Measurements from ENCODE around the gene ATP6V0D1.

The ATP6V0D1 gene

DNA sequence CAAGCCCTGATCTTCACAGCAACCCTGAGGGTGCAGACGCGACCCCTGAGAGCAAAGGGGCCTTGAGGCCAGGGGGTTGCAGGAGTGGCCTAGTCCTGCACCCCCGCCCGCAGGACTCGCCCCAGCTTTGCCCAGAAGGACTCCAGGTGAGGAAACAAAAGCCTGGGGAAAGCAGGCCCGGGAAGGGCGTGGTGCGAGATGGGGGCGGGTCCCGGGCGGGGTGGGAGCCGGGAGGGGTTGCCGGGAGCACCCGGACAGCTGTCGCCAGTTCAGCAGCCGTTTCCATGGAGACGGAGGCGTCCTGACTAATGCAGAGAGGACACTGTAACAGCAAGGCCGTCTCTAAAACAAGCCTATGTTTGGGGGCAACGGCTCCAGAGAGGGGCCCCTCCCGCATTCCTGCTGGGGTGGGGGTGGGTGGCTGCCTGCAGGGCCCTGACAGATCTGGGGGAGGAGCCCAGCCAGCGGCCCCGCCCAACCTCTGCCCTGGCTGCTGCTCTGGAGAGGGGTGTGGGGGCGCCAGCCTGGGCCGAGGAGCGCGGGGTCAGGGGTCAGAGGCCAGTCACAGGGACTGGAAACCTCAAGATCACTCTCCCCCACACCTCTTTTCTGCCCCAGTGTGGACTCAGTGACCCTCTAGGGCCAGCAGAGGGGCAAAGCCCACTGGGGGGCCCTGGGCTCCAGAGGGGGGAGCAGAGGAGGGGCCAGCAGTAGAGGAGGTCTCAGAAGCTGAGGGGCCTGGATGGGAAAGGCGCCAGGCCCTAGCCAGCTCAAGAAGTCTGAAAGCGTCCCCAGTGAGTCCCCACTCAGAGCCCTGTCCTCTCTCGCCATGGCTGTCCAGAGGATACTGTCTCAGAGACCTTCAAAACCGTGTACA, 84.6 kb downstream of the ATP6V0D1 start:
- no peak overlapping the region for H3K27ac Mint-ChIP-seq
- peaks cover 4% of the 10 kb centered on the region for H3K4me1 Mint-ChIP-seq
- ATAC-seq (no peak), DNase-seq (no peak)
- no peak overlapping the region for H3K4me3 Mint-ChIP-seq
- H3K36me3 Mint-ChIP-seq (ENCODE audit: low read depth): no peaks in the 10 kb centered on the region
- H3K27me3 Mint-ChIP-seq: peaks cover 31% of the 10 kb centered on the region
- H3K9me3 Mint-ChIP-seq: no peaks in the 10 kb centered on the region

DNA sequence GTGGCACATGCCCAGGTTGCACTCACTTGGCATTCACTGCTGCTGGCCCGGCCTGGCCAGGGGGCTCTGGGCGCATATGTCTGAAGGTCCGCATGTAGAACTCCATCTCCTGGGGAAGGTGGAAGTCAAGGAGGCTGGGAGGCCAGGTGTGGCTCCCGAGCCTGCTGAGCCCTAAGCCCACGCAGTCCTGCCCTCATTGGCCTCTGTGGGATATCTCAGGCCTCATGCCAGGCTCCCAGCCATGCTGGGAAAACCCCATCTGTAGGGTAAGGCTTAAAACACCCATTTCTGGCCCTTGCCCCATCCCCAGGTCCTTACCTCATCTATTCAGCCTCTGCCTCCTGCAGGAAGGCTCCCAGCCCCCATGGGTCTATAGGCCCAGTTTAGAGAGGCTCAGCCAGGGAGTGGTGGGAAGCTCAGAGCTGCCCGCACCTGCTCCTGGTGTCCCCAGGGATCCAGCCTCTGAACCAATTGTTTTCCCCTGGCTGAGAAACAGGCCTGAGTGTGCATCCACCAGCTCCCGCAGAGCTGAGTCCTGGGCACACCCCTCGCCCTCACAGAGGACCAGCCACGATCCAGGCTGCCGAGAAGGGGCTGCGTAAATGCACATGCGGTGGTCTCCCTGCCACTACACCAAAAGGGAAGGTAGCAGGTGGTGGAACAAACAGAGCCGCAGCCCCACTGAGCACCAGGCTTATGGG, 85.3 kb downstream of the ATP6V0D1 start:
- Mint-ChIP-seq H3K27ac (no peak overlapping the region), H3K27me3 (peaks cover 32% of the 10 kb centered on the region), H3K36me3 (ENCODE audit: low read depth) (no peaks in the 10 kb centered on the region), H3K4me1 (peaks cover 4% of the 10 kb centered on the region), H3K9me3 (no peaks in the 10 kb centered on the region), H3K4me3 (no peak overlapping the region)
- DNase-seq: no peak
- ATAC-seq: no peak

GRCh38 chr16:67395105-67395457, 85.9 kb downstream of the ATP6V0D1 start:
- ATAC-seq: no peak
- no peak overlapping the region for H3K27ac Mint-ChIP-seq
- peaks cover 32% of the 10 kb centered on the region for H3K27me3 Mint-ChIP-seq
- DNase-seq: no peak
- H3K4me3 Mint-ChIP-seq: no peak overlapping the region
- no peaks in the 10 kb centered on the region for H3K9me3 Mint-ChIP-seq
- peaks cover 4% of the 10 kb centered on the region for H3K4me1 Mint-ChIP-seq
- no peaks in the 10 kb centered on the region for H3K36me3 Mint-ChIP-seq (ENCODE audit: low read depth)

DNA sequence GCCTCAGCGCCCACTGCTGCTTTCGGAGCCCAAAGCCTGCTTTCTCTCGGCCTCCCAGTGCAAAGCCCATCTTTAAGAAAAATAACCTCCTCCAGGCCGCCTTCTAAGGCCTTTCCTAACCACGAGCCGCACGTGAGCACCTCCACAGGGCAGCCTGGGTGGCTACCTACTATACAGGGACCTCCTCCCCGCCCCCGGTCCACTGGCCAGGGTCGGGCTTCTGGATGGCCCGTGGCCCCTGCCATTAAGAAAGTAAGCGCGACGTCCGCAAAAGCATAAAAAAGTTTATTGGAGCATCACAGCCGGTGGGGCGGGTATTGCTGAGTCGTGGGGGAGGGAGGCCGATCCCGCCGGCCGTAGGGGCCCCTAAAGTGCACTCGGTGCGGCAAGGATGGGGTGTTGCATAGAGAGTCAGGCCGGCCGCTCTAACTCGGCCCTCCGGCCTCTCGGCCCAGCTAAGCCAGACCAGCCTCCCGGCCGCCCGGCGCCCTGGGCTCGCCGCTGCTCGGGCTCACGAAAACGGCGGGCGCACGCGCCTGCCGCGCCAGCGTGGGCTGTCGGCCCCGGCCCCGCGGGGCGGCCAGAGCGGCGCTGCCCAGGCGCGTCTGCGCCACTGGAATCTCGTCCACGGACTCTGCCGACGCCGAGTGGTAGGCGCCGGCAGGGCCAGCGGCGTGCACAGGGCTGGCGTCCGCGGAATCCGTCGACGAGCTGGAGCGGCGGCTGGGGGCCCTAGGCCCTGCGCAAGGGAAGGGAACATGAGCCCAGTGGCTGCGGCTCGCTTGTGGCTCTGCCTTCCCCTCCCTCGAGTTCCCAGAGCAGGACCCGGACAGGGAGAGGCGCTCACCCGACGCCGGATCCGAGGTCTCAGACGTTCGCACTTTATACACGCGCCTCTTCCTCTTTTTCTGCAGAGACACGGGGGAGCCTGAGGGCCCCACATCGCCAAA, 86.5 kb downstream of the ATP6V0D1 start:
- Mint-ChIP-seq H3K27me3 (peaks cover 32% of the 10 kb centered on the region), H3K9me3 (no peaks in the 10 kb centered on the region), H3K4me3 (peak overlapping the region; percentile 14), H3K4me1 (peaks cover 4% of the 10 kb centered on the region), H3K36me3 (ENCODE audit: low read depth) (no peaks in the 10 kb centered on the region), H3K27ac (no peak overlapping the region)
- ATAC-seq: no peak
- no peak for DNase-seq

DNA sequence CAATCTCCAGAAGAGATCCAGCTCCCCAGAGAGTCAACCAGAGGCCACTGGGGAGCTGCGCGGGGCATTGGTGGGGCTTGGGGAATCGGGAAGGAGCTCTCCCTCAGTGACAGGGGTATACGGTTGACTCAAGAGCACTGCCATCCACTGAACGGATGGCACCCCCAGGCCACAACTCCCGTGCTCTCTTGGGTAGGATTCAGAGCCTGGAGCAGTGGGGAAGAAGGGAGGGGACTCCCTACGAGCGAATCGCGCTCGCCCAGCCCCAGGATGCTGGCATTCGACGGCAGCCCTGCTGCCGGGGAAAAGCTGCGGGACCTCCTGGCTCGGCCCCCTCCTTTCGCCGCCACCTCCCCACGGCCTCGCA, 87.2 kb downstream of the ATP6V0D1 start:
- H3K4me1 Mint-ChIP-seq: peaks cover 4% of the 10 kb centered on the region
- ATAC-seq: peak; percentile 5
- no peaks in the 10 kb centered on the region for H3K36me3 Mint-ChIP-seq (ENCODE audit: low read depth)
- peak overlapping the region; percentile 14 for H3K4me3 Mint-ChIP-seq
- no peak for DNase-seq
- no peaks in the 10 kb centered on the region for H3K9me3 Mint-ChIP-seq
- peaks cover 33% of the 10 kb centered on the region for H3K27me3 Mint-ChIP-seq
- no peak overlapping the region for H3K27ac Mint-ChIP-seq

GRCh38 chr16:67393111-67393787, 87.7 kb downstream of the ATP6V0D1 start, which contains the start of gene TPPP3:
TSS of gene TPPP3 (minus strand) at chr16:67393498. CDS start at chr16:67391111, 2,387 bp downstream.
- Mint-ChIP-seq H3K9me3 (no peaks in the 10 kb centered on the region), H3K27ac (no peak within 1 kb of the TSS), H3K27me3 (peaks cover 32% of the 10 kb centered on the region), H3K4me1 (peaks cover 4% of the 10 kb centered on the region), H3K36me3 (ENCODE audit: low read depth) (no peaks in the 10 kb centered on the region), H3K4me3 (peak within 1 kb of the TSS; percentile 14)
- ATAC-seq: peak; percentile 48
- peak; percentile 61 for DNase-seq

DNA sequence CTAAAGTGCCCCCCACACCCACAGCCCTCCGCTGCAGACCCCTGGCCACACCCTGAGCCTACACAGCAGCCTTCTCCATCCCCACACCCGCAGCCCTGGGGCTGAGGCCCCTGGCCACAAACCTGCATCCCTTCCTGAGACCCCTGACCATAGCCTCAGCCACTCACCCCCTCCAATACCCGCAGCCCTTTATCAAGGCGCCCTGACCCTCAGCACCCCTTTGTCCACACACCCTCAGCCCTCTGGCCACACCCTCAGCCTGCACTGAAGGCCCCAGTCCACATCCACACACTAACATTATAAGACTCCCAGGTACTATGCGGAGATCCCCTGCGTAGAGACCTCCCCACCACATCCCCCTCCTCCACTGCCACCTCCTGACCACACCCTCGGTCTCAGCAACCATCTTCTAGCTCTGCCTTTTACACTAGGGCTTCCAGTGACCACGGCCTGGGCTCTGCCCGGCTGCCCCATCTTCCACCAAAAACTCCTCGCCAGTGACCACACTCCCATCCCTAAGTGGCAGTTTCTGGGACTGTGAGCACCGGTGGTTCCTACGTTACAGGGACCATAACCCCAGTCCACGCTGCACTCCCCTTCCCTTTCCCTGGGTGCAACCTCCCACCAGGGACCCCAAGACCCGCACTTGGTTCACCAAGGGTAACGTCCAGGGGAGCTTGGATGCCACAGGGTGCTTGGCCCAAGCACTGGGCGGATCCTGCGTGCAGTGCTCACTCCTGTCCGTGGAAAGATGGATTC, 88.5 kb downstream of the ATP6V0D1 start:
- Mint-ChIP-seq H3K36me3 (ENCODE audit: low read depth) (no peaks in the 10 kb centered on the region), H3K27ac (no peak overlapping the region), H3K4me1 (peaks cover 4% of the 10 kb centered on the region), H3K9me3 (no peaks in the 10 kb centered on the region), H3K4me3 (no peak overlapping the region), H3K27me3 (peaks cover 32% of the 10 kb centered on the region)
- DNase-seq (no peak), ATAC-seq (no peak)

DNA sequence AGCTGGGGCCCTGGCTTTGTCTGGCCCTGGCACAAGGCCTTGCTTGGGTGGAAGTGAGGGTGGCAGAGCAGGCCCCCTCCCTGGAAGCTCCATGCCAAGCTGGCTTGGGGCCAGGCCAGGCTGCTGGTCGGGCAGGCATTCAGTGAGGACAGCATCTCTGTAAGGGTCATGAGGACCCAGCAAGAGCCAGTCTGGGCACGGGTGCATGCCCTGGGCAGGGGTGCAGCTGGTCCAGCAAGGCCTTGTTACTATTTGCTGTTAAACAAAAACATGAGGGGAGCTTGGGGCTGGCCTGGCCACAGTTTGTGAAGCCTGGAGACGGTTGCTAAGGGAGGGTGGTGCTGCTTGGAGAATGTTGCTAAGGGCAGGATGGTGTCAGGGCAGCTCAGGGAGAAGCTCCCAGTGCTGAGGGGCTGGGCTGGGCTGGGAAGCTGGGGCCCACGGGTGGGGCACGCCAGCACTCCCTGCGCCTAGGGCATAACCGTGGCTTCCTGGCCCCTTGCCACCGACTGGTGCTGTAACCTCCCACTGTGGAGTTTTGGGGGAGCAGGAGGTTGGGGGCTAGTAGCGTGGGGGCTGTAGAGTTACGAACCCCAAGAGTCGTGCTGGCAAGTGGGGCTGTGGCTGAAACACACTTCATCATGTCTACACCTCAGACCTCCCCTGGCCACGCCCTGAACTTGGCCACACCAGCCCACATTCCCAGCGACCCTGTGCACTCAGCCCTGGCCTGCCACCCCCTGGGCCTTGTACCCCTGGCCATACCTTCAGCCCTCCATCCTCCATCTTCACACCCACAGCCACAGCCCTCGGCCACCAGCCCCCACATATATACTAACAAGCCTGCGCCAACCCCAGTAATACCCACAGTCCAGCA, 89.3 kb downstream of the ATP6V0D1 start:
- no peaks in the 10 kb centered on the region for H3K9me3 Mint-ChIP-seq
- ATAC-seq (no peak), DNase-seq (no peak)
- H3K27ac Mint-ChIP-seq: no peak overlapping the region
- no peaks in the 10 kb centered on the region for H3K36me3 Mint-ChIP-seq (ENCODE audit: low read depth)
- no peak overlapping the region for H3K4me3 Mint-ChIP-seq
- H3K27me3 Mint-ChIP-seq: peaks cover 32% of the 10 kb centered on the region
- peaks cover 4% of the 10 kb centered on the region for H3K4me1 Mint-ChIP-seq

- ATAC-seq (no peak), DNase-seq (no peak)
- Mint-ChIP-seq H3K27ac (no peak overlapping the region), H3K9me3 (no peaks in the 10 kb centered on the region), H3K27me3 (peaks cover 32% of the 10 kb centered on the region), H3K36me3 (ENCODE audit: low read depth) (no peaks in the 10 kb centered on the region), H3K4me1 (peaks cover 4% of the 10 kb centered on the region), H3K4me3 (no peak overlapping the region)
These were observed 90.0 kb downstream of the ATP6V0D1 start for GRCh38 chr16:67390816-67391423.

DNA sequence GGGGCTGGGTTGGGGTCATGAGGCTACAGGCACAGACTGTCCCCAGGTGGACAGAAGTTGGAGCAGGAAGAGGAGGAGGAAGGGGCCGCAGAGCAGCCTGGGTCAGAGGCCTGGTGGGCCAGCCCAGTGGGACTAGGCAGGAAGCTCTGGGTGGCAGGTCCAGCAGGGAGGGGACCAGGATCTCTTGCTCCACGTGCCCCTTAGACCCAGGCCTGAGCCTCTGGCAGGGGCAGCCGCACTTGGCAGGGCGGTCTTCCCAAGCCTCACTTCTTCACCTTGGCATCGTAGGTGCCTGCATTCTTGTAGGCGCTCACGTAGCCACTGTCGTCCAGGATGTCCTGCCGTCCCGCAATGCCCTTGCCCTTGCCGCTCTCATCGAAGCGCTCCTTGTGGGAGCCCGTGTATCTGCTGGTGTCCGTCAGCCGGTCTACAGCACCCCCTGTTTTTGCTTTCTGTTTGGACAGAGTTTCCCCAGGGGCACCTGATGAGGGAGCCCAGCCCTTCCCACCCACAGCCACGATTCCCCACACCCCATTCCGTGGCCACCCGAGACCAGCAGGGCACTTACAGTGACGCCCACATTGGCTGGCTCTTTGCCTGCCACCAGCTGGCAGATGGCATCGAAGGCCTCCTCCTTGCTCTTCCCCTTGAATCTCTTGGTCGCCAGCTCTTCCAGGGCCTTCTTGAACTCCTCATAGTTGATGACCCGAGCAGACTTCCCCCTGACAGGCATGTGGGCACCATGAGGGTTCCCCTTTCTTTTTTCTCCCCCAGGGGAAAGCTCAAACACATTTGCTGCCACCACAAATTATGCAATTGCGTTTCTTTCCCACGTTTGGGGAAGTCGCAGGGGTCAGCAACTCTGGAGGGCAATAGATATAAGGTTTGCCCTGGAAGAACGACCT, 90.8 kb downstream of the ATP6V0D1 start:
- DNase-seq: no peak
- H3K27ac Mint-ChIP-seq: no peak overlapping the region
- no peaks in the 10 kb centered on the region for H3K36me3 Mint-ChIP-seq (ENCODE audit: low read depth)
- peaks cover 25% of the 10 kb centered on the region for H3K27me3 Mint-ChIP-seq
- peaks cover 12% of the 10 kb centered on the region for H3K4me1 Mint-ChIP-seq
- no peak for ATAC-seq
- H3K9me3 Mint-ChIP-seq: no peaks in the 10 kb centered on the region
- no peak overlapping the region for H3K4me3 Mint-ChIP-seq

DNA sequence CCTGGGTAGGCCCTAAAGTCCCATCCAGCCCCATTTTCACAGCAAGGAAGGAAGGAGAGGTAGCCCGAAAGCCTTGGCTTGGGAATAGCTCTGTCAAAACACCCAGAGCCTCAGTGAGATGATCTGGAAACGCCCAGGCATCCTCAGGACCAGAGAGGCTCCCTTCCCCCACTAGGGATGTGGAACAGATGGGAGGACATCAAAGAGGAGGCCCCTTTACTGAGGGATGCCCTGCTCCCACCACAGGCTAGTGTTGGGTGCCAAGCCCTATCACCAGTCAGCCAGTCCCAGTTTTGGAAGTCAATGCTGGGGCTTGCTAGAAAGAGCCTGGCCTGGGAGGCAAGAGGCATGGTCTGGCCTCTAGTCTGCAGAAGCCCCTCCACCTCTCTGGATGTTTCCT, 92.4 kb downstream of the ATP6V0D1 start:
- no peak overlapping the region for H3K27ac Mint-ChIP-seq
- no peaks in the 10 kb centered on the region for H3K36me3 Mint-ChIP-seq (ENCODE audit: low read depth)
- ATAC-seq: no peak

DNA sequence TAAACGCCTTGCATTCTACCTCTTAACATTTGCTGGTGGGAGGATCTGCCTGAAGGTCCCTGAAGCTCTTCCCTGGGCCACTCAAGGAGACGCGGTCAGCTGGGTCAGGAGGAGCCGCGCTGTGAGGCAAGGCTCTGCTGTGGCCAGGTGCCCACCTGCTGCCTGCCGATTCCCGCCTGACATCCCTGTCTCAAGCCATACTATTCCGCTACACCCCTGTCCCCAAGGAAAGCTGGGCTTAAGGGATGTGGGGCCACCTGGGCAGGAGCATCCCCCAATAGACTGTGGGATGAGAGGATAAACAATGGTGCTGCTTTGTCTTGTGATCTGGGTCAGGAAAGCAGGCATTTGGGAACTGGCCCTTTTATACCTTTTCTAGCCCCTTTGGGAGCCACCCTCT, 92.8 kb downstream of the ATP6V0D1 start:
- no peak for DNase-seq
- no peak for ATAC-seq
- H3K4me1 Mint-ChIP-seq: peaks cover 13% of the 10 kb centered on the region

More for the DNA sequence above, 92.4 kb downstream of the ATP6V0D1 start:
- no peak overlapping the region for H3K4me3 Mint-ChIP-seq
- DNase-seq: no peak
- peaks cover 13% of the 10 kb centered on the region for H3K27me3 Mint-ChIP-seq
- H3K9me3 Mint-ChIP-seq: no peaks in the 10 kb centered on the region
- H3K4me1 Mint-ChIP-seq: peaks cover 13% of the 10 kb centered on the region

More for the DNA sequence above, 92.8 kb downstream of the ATP6V0D1 start:
- Mint-ChIP-seq H3K36me3 (ENCODE audit: low read depth) (no peaks in the 10 kb centered on the region), H3K27ac (no peak overlapping the region), H3K4me3 (no peak overlapping the region), H3K27me3 (peaks cover 12% of the 10 kb centered on the region), H3K9me3 (no peaks in the 10 kb centered on the region)
